ENCODE results near the gene TJP3.

GRCh38 chr19:3716147-3716668 lies 8.0 kb downstream of the TJP3 start:
- TF ChIP-seq CTCF (IDR thresholded peaks at IDR 0.05; ENCODE audit: low read length) (no peak), EZH2 (optimal IDR thresholded peaks at IDR 0.05; ENCODE audit: low read depth, low read length) (no peak), EZH2phosphoT487 (IDR thresholded peaks at IDR 0.05; ENCODE audit: low read length) (no peak)
